Esophagus (tissue), 2 donors: ENCODE results near the gene DPP8. TPM values are rescaled to one million over a fixed set of nuclear protein-coding genes. Genes with fewer than 3 reads are reported as not detected.
"Not testable (repeated sequence)": the region's sequence is repeated elsewhere in the genome, so short reads cannot be mapped to it uniquely, and the experiment has no call there.

Experiments used
- H3K27ac ChIP-seq, 2 donors: one replicate each; pipeline ENCODE4 v1.5.1; 2013; ENCODE audit warnings: low read depth in 2 of 2, mild to moderate bottlenecking in 2 of 2, inconsistent platforms in 1 of 2, low read length in 1 of 2, moderate library complexity in 1 of 2
- H3K27me3 ChIP-seq, 2 donors: one replicate each; pipeline ENCODE4 v1.6.1; 2013; ENCODE audit warnings: low read length in 2 of 2, control low read depth in 1 of 2, mild to moderate bottlenecking in 1 of 2; ENCODE audit not compliant: insufficient read depth in 2 of 2, control insufficient read depth in 1 of 2
- H3K36me3 ChIP-seq, 2 donors: one replicate each; pipeline ENCODE4 v1.6.1; 2013; ENCODE audit warnings: low read length in 1 of 2; ENCODE audit not compliant: control insufficient read depth in 2 of 2, insufficient read depth in 2 of 2
- H3K4me1 ChIP-seq, 2 donors: one replicate each; pipeline ENCODE4 v1.6.1; 2013; ENCODE audit warnings: low read length in 1 of 2; ENCODE audit not compliant: control insufficient read depth in 2 of 2, insufficient read depth in 2 of 2
- H3K4me3 ChIP-seq, 2 donors: one replicate each; pipeline ENCODE4 v1.5.1; 2013; ENCODE audit warnings: low read length in 2 of 2, mild to moderate bottlenecking in 2 of 2, low read depth in 1 of 2, moderate library complexity in 1 of 2
- H3K9me3 ChIP-seq, 2 donors: one replicate each; pipeline ENCODE4 v1.6.1; 2013; ENCODE audit warnings: mild to moderate bottlenecking in 2 of 2, low read depth in 1 of 2, low read length in 1 of 2, moderate library complexity in 1 of 2; ENCODE audit not compliant: control insufficient read depth in 2 of 2, insufficient read depth in 1 of 2
- WGBS, 2 donors: extraction: QIAGEN DNeasy Blood & Tissue Kit; methylation state at CpG; one replicate each; pipeline ENCODE4 v1.1.7; 2013; 5-methylcytosine and 5-hydroxymethylcytosine counted together
- polyA plus RNA-seq, 2 donors: library from polyadenylated mRNA; stranded (reverse); fragments of 200-250 nt; gene quantifications; one replicate each; pipeline ENCODE4 v1.2.3, GENCODE V29; 2013
- donor health status: healthy with polysubstance abuse.
- donor health status: Bipolar disorder and iron deficiency.

DPP8 gene
- polyA plus RNA-seq, 2 donors: 5.6 to 6.4 TPM

GRCh38 chr15:65509321-65509720, 8.2 kb downstream of the DPP8 start:
- H3K4me1 ChIP-seq: no peaks in the 10 kb centered on the region
- peaks cover 0 to 6% of the 10 kb centered on the region in 2 donors for H3K36me3 ChIP-seq
- H3K27me3 ChIP-seq: no peaks in the 10 kb centered on the region
- 93 to 95% methylated on average over 2 of the region's 2 CpGs for WGBS, 2 donors
- no peaks in the 10 kb centered on the region for H3K9me3 ChIP-seq
- H3K27ac ChIP-seq: no peak overlapping the region
- H3K4me3 ChIP-seq: no peak overlapping the region

GRCh38 chr15:65494076-65494475, 23.4 kb downstream of the DPP8 start:
- Histone ChIP-seq H3K36me3 (peaks cover 3 to 6% of the 10 kb centered on the region in 2 donors), H3K27me3 (no peaks in the 10 kb centered on the region), H3K4me3 (no peak overlapping the region), H3K4me1 (no peaks in the 10 kb centered on the region), H3K27ac (no peak overlapping the region), H3K9me3 (no peaks in the 10 kb centered on the region)
- WGBS, 2 donors: 85 to 89% methylated on average over 4 of the region's 4 CpGs

- Histone ChIP-seq H3K4me3 (no peak overlapping the region), H3K27ac (no peak overlapping the region), H3K36me3 (peaks cover 2 to 10% of the 10 kb centered on the region in 2 donors), H3K27me3 (no peaks in the 10 kb centered on the region), H3K9me3 (no peaks in the 10 kb centered on the region), H3K4me1 (no peaks in the 10 kb centered on the region)
- WGBS, 2 donors: 92 to 95% methylated on average over 4 of the region's 4 CpGs
Measured at GRCh38 chr15:65484876-65485275, 32.6 kb downstream of the DPP8 start.

- H3K4me3 ChIP-seq: no peak overlapping the region
- no peaks in the 10 kb centered on the region for H3K4me1 ChIP-seq
- no peaks in the 10 kb centered on the region for H3K9me3 ChIP-seq
- no peak overlapping the region for H3K27ac ChIP-seq
- WGBS, 2 donors: 74 to 81% methylated on average over 5 of the region's 5 CpGs
- no peaks in the 10 kb centered on the region for H3K27me3 ChIP-seq
- H3K36me3 ChIP-seq: peaks cover 5 to 13% of the 10 kb centered on the region in 2 donors
Measured at GRCh38 chr15:65476903-65477302, 40.6 kb downstream of the DPP8 start.

GRCh38 chr15:65470866-65471265, 46.6 kb downstream of the DPP8 start:
- Histone ChIP-seq H3K36me3 (peaks cover 6 to 16% of the 10 kb centered on the region in 2 donors), H3K9me3 (no peaks in the 10 kb centered on the region), H3K27me3 (no peaks in the 10 kb centered on the region), H3K4me1 (no peaks in the 10 kb centered on the region), H3K27ac (no peak overlapping the region), H3K4me3 (no peak overlapping the region)
- WGBS, 2 donors: 75 to 79% methylated on average over 3 of the region's 3 CpGs

- 89 to 92% methylated on average over 5 of the region's 5 CpGs for WGBS, 2 donors
- no peaks in the 10 kb centered on the region for H3K9me3 ChIP-seq
- H3K27me3 ChIP-seq: no peaks in the 10 kb centered on the region
- H3K36me3 ChIP-seq: peaks cover 6 to 12% of the 10 kb centered on the region in 2 donors
- no peaks in the 10 kb centered on the region for H3K4me1 ChIP-seq
- no peak overlapping the region for H3K27ac ChIP-seq
- no peak overlapping the region for H3K4me3 ChIP-seq
Measured at GRCh38 chr15:65468229-65468909, 49.1 kb downstream of the DPP8 start.

- H3K4me1 ChIP-seq: no peaks in the 10 kb centered on the region
- H3K9me3 ChIP-seq: no peaks in the 10 kb centered on the region
- H3K27me3 ChIP-seq: no peaks in the 10 kb centered on the region
- 82 to 84% methylated on average over 3 of the region's 3 CpGs for WGBS, 2 donors
- H3K36me3 ChIP-seq: peaks cover 6 to 11% of the 10 kb centered on the region in 2 donors
- no peak overlapping the region for H3K4me3 ChIP-seq
- no peak overlapping the region for H3K27ac ChIP-seq
Measured at GRCh38 chr15:65466901-65467300, 50.6 kb downstream of the DPP8 start.

- not testable (repeated sequence) for H3K4me1 ChIP-seq, H3K27me3 ChIP-seq, H3K4me3 ChIP-seq, H3K9me3 ChIP-seq, H3K27ac ChIP-seq
- peaks cover 6 to 15% of the 10 kb centered on the region in 2 donors for H3K36me3 ChIP-seq
- 96 to 98% methylated on average over 6 of the region's 6 CpGs for WGBS, 2 donors
Measured at GRCh38 chr15:65463096-65463495, 54.4 kb downstream of the DPP8 start.

- H3K4me3 ChIP-seq: no peak overlapping the region
- 80% methylated on average over 5 of the region's 5 CpGs for WGBS, 2 donors
- H3K27ac ChIP-seq: no peak overlapping the region
- H3K27me3 ChIP-seq: no peaks in the 10 kb centered on the region
- peaks cover 3 to 12% of the 10 kb centered on the region in 2 donors for H3K36me3 ChIP-seq
- H3K9me3 ChIP-seq: no peaks in the 10 kb centered on the region
- H3K4me1 ChIP-seq: no peaks in the 10 kb centered on the region
Measured at GRCh38 chr15:65460741-65461347, 56.6 kb downstream of the DPP8 start.

GRCh38 chr15:65455256-65455655, 62.2 kb downstream of the DPP8 start:
- WGBS, 2 donors: 96 to 98% methylated on average over 4 of the region's 4 CpGs
- H3K4me1 ChIP-seq, H3K9me3 ChIP-seq, H3K27me3 ChIP-seq, H3K27ac ChIP-seq, H3K4me3 ChIP-seq: not testable (repeated sequence)
- peaks cover 5 to 12% of the 10 kb centered on the region in 2 donors for H3K36me3 ChIP-seq
